ENCODE data around the gene NYAP1.

DNA sequence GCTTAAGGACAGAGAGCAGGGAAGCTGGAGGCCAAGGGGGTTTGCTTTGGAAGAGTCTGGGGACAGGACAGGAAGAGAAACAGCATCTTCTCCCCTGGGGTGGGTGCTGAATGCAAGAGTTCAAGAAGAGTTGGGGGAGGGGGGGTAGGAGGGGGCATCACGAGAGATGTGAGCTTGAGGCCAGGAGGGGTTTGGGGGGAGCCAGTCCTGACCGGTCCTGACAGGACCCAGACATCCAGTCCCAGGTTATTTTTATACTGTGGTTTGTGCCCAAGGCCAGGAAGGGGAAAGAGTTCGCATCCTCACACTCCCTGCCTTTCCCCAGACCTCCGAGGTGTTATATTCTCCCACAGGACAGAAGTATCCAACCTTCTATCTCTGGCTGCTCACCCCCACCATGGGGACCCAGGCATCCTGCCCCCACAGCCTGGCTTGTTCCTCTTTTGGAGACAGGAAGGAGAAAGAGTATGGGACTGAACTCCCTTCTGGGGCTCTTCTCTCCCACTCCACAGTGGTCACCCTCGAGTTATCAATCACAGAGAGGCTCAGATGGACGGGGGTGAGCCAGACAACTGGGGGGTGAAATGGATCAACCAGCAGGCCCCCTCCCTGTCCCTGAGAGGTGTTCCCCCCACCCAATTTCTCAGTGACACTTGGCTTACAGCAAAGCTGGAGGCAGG is 7.5 kb upstream of the NYAP1 start:
- TF ChIP-seq, protein P1, sequence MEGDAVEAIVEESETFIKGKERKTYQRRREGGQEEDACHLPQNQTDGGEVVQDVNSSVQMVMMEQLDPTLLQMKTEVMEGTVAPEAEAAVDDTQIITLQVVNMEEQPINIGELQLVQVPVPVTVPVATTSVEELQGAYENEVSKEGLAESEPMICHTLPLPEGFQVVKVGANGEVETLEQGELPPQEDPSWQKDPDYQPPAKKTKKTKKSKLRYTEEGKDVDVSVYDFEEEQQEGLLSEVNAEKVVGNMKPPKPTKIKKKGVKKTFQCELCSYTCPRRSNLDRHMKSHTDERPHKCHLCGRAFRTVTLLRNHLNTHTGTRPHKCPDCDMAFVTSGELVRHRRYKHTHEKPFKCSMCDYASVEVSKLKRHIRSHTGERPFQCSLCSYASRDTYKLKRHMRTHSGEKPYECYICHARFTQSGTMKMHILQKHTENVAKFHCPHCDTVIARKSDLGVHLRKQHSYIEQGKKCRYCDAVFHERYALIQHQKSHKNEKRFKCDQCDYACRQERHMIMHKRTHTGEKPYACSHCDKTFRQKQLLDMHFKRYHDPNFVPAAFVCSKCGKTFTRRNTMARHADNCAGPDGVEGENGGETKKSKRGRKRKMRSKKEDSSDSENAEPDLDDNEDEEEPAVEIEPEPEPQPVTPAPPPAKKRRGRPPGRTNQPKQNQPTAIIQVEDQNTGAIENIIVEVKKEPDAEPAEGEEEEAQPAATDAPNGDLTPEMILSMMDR (IDR thresholded peaks at IDR 0.05) = no peak
- TF ChIP-seq POLR2A (IDR thresholded peaks at IDR 0.05) = no peak
